CD4-positive, alpha-beta T cell treated with Interleukin-6 for 4 hours (primary cell): ENCODE data around the gene PPP6R2.

Experiments used
- DNase-seq: peaks from one replicate; pipeline ENCODE4 v3.0.0-alpha.2; 2020; ENCODE audit warnings: mixed read lengths

The PPP6R2 gene

DNA sequence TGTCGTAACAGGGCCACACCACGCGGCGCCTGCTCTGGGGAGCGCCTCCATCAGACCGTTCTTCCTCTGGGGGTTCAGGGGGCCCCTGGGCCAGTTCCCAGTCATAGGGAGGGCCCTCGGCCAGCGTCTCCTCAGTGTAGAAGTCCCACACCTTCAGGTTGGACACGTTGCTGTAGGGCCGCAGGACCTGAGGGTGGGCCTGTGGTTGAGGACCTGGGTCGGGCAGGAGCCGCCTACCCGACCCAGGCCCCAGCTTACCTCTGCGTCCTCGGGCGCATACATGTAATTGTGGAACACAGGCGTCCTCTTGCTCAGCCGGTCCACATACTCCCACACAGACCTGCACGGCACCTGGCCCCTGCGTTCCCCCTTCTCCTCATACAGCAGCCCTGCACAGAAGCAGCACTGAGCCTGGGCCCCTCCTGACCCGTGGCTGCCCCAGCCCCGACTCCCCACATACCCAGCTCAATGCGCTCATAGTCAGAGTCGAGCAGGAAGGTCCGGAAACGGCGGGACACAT lies 111.5 kb downstream of the PPP6R2 start:
- DNase-seq, result no peak

GRCh38 chr22:50455201-50455600 lies 112.1 kb downstream of the PPP6R2 start:
- DNase-seq, result no peak

- DNase-seq, result no peak
Measured at GRCh38 chr22:50456026-50456425, 112.9 kb downstream of the PPP6R2 start.

GRCh38 chr22:50456466-50457234 lies 113.5 kb downstream of the PPP6R2 start:
- DNase-seq, result peak; percentile 27

DNA sequence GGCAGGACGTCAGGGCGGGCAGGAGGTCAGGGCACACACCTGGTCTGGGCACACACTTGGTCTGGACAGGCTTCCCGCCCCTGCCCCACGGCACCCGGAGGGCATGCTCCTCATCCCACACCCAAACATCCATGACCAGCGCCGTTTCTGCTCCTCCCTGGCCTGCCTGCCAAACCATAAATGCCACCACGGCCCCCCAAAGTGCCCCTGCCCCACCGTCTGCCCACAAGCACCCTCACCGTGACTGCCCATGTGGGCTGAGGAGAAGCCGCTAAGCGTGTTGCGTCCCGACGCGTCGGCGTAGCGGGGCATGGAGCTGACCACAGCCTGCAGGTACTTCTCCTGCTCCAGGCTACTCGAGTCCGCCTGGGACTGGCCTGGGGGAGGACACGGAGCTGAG lies 115.9 kb downstream of the PPP6R2 start:
- no peak for DNase-seq

DNA sequence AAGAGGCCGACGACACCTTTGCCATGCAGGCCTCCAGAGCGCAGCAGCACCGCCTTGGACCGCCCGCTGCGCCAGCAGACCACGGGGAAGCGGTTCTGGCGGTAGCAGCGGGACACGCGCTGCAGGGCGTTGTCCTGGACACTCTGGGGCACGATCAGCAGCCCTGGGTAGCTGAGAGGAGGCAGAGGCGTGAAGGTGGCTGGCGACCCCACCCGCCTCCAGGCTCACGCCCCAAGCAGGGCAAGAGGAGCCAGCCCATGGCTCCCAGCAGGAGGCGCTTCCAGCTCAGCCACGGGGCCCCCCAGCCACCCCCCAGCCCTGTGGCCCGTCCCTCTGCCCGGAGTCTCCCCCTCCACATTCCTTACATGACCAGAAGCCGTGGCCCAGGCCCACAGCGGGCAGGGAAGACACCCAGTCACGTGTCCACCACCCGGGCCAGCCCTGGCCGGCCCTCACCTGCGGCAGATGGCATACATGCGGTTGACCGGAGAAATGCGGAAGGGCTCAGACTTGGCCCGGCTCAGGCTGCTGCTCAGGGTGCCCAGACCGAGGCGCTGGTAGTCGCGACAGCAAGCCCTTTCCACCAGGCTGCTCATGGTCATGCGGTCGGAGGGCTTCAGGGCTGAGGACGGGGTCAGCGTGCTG lies 116.5 kb downstream of the PPP6R2 start:
- no peak for DNase-seq

DNA sequence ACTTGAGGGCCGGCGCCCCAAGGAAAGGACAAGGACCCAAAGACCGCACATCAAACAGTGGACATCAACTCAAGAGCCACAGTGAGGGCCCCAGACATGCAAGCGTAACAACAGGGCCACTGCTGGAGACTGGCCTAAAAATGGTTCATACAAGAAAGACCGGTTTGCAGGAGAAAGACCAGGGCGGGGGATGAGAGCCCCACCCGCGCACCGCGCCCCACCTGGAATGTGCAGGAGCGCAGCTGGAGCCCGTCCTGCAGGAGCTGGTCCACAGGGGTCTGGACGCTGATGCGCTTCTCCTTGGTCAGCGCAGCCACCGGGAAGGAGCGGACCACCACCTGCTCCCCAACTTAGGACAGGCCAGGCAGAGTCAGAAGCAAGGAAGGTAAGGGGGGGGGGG lies 117.8 kb downstream of the PPP6R2 start:
- no peak for DNase-seq

DNA sequence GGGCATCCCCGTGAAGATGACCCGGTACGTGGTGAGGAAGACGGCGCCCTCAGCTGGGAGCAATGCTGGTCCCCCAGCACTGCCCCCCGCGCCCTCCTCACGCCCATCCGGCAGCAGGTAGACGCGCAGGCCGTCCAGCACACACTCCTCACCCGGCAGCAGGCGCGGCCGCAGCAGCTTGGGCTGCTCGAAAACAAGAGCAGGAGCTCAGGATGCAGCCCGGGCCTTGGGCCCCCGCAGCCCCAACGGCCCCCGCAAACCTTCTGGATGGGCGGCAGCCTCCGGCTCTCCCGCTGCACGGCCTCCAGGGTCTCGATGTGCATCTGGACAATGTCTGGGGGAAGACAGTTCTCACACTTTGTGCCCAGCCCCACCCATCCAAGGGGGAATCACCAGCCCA lies 118.4 kb downstream of the PPP6R2 start:
- DNase-seq, result no peak

GRCh38 chr22:50461979-50462540 lies 118.9 kb downstream of the PPP6R2 start:
- no peak for DNase-seq

GRCh38 chr22:50463188-50463900 lies 120.2 kb downstream of the PPP6R2 start:
- no peak for DNase-seq

DNA sequence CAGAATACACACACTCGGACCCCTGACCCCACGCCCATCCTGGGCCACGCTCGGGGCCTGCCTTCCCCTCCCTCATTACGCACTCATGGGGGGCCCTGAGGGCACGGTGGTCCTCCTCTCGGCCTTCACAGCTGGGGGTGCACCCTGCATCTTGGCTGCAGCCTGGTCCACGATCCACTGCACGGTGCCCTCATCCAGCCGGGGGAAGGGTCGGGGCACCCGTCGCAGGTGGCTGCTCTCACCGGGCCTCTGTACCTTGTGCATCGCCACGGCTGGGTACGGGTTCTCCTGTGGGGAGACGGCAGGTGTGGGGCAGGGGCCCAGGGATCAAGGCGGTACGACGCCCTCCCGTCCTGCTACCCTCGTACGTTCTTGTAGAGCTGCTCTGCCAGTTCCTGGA lies 121.3 kb downstream of the PPP6R2 start:
- no peak for DNase-seq

DNA sequence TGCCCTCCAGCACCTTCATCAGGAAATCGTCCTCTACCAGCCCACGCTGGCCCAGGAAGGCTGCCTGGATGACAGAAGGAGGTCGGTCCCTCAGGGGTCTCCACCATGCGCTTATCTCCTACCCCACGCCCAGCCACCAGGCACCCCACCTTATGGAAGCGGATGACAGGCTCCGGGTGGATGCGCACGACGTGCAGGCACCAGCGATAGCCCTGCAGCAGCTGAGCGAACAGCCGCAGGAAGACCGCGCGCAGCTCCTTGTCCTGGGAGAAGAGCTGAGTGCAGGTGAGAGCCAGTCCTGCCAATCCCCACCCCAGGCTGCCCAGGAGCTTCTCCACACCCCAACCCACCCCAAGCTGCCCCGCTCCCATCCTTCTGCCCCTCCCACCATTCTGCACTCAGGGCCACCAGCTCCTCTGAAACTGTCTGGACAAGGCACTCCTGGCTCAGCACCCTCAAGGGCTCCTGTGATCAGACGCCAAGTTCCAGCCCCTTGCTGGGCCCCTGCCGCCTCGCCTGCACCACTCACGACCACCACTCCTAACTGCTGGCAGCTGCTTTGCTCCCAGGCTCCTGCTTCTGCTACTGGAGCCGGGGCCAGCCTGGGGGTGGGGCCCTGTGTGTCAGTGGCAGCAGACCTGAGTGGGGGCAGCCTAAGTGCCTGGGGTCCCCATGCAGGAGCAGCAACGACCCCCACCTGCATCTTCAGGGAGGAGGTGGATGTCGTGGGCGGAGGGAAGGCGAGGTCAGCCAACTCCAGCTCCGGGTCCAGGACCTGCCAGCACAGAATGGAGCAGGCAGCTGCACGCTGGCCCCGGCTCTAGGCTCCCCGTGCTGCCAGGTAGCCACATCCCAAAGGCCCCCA lies 122.2 kb downstream of the PPP6R2 start:
- DNase-seq, result no peak

DNA sequence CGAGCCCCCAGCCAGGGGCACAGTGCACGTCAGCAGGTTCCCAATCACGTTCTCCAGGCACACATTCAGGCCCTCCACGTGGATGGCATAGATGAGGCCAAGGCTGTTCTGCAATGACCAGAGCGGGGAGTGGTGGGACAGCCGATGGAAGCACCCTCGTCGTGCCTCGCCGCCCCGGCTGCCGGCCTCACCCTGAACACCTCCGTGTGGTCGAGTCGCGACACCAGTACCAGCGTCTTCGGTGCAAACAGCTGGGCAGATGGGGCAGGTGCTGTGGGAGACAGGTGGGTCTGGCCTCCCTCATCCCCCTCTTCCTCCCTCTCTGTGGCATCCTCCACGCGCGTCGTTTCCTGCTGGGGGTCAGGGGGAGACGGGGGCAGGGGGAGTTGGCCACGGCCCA lies 124.2 kb downstream of the PPP6R2 start:
- DNase-seq, result no peak

GRCh38 chr22:50467773-50468440 lies 124.8 kb downstream of the PPP6R2 start:
- DNase-seq, result no peak

- no peak for DNase-seq
Measured at GRCh38 chr22:50468626-50469025, 125.5 kb downstream of the PPP6R2 start.

- peak; percentile 100 for DNase-seq
Measured at GRCh38 chr22:50469377-50470305, 126.5 kb downstream of the PPP6R2 start.

DNA sequence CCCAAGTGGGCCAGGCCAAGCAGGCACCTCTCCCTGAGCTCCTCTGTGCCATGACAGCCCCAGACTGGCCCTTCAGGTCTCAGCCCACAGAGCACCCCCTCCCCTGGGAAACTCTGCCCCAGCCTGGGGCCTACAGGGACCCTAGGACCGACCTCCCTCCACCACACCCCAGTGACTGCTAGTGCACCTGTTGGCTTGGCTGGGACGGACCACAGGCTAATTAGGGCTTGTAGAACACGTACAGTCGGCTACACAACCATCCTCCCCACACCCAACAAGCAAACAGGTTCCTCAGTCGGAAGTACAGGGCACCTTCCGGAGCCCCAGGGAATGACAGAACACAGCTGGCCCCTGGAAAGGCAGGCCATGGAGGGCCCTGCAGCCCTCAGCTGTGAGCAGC lies 127.4 kb downstream of the PPP6R2 start:
- DNase-seq, result no peak

DNA sequence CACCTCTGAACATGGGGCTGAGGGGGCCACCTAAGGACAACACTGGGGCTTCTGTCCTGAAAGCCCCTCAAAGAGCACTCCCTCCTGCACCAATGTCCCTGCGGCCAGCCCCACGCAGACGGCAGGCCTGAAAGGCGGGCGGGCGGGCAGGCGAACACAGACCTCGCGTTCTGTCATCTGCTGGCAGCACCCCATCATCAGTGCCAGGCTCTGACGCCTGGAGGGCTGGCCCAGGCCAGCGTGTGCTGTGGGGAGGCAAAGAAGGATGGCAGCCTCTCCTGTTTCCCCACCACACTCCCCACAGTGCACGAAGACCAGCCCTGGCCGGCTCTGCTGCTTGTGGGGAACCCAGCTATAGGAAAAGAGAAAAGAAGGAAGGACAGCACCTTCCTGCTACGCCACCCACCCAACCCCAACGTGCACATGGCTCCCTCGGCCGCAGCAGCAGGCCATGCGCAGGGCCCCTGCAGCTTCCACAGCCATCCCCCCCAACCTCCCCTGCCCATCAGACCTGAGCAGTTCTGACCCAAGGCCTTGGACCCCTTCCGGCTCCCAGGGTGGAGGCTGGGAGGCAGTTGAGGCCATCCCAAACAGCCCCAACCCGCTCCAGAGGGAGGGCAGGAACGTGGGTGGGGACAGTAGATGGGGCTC lies 128.2 kb downstream of the PPP6R2 start:
- no peak for DNase-seq

- DNase-seq, result no peak
Measured at GRCh38 chr22:50471962-50472361, 128.8 kb downstream of the PPP6R2 start.

DNA sequence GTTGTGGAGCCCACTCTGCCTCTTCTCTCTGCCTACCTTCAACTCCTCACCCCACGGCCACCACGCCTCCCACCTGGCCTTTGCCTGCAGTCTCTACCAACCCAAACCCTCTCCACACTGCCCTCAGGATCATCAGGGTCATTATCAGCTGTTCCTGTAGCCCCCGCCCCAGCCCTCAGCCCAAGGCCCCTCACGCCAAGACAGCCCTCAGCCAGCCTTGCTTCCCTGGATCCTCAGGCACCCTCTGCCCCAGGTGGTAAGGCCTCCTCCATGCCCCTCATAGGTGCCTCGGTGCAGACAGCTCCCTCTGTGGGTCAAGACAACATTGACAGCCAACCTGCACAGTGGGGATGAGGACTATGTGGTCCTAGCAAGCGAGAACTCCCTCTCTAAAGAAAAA lies 130.0 kb downstream of the PPP6R2 start:
- DNase-seq, result peak; percentile 62
